Femur (tissue), 1 donor: ENCODE data around the gene PPP1R11.
"Not testable (repeated sequence)": the region's sequence is repeated elsewhere in the genome, so short reads cannot be mapped to it uniquely, and the experiment has no call there.

Source experiments
- DNase-seq: peaks from one replicate; pipeline ENCODE4 v3.0.0-alpha.2; 2017

Gene PPP1R11

GRCh38 chr6:30100154-30100553 is 33.2 kb downstream of the PPP1R11 start:
- no peak for DNase-seq

GRCh38 chr6:30100585-30101443 is 33.8 kb downstream of the PPP1R11 start:
- no peak for DNase-seq

DNA sequence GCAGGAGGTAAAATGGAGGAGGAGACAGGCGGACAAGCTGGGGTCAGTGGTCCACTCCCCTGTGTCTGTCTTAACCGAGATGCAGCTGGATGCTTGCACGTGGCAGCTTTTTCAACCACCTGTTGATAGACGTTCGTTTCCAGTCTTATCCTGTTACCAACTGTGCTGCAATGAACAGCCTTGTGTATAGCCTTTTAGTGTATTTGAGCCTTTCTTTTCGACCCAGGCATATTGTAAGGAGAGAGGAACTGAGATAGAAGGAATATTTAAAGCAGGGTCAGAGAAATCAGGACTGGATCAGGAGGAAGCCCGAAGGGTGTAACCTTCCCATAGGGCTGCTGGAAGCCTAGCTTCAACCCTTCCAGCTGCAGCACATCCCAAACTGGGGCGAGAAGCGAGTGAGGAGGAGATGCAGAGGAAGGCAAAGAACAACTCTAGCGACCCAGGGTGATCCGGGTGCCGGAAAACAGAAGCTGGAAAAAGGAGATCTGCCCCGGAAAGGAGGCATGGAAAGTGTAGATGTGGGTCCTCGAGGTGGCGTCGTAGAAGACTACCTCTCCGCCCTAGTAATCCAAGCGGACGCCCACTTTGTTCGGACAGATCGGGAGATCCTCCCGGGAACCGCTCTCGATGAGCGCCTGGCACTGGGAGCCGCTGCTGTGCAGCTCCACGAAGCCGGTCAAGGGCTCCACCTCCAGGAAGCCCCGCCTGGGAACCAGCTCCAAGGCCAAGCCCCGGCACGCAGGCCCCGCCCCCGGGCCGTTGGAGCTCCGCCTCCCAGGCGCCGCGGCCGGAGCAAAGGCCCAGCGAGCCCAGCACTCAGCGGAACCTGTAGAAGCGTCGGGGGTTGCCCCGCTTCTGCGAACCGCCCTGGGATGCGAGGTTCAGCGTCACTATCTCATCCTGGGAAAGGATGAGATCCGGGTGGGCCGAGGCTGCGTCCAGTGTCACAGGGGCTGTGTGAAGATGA is 34.7 kb downstream of the PPP1R11 start:
- DNase-seq: peak; percentile 90

GRCh38 chr6:30102414-30102969 is 35.5 kb downstream of the PPP1R11 start:
- DNase-seq: no peak

DNA sequence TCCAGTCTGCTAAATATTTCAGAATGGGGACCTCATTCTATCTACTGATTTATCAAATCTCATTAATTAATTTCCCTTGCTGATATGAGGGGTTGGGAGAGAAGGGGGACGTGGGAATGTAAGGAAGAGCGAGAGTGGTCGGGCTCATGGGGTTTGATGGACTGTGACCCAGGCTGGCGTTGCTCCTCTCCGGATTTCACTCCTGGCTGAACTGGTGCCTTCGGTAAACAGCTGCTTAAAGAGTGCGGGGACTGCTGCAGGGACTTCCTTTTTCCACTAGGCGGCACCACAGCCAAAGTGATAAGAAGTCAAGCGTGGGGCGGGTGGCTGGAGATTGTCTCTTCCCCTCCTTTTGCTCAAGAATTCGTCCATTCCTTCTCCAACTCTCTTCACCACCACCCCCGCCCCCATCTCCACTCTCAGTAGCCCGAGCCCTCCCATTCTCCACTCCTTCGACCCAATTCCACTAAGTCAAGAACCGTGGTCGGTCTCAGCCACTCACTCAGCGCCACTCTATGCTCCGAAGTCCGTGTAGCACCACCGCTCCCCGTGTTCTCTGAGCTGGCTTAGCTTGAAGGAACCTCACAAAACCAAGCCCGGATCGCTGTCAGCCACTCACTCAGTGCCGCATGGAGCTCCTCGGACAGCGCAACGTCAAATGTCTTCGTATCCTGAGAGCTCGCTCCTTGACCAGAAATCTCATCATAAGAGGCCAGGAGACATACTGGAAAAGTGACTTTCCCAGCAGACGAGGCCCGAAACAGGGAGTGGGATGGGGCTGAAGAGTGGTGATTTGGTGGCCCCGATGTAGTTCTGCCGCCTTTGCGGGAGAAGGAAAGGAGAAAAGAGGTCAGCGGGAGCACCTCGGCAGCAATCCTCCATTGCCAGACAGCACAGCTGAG is 36.2 kb downstream of the PPP1R11 start:
- DNase-seq: peak; percentile 85

DNA sequence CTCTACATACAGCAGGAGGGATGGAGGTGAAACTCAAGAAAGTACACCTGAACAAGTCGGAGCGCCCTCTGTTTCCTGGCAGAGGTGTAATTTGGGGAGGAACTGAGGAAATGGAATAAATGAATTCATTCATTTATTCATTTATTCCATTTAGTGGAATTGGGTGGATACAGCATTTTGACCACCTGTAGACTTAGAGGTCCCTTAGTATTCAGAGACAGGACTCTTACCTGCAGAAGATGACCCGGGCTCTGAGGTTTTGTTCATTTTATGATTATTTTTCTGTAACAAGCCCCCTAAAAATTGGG is 36.8 kb downstream of the PPP1R11 start:
- DNase-seq: no peak

DNA sequence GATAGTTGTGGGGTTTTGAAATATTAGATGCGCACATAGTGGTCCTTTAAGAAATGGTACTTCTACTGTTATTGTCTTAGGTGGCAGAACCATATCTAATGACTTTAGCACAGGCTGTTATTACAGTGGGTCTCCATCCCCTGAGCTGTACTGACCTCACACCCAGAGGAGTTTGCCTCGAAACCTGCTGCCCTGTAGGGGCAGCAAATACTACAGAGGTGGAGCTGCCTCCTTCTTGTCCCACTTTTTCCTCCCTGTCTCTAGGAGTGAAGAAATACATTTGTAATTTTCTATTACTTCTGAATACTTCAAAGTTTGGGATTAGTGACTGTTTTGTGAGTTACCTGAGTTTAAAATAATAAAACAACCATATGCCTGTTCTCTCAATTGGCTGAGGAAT is 37.7 kb downstream of the PPP1R11 start:
- no peak for DNase-seq

GRCh38 chr6:30111266-30111856 is 44.4 kb downstream of the PPP1R11 start:
- DNase-seq: no peak

GRCh38 chr6:30112402-30112994 is 45.5 kb downstream of the PPP1R11 start:
- DNase-seq: no peak

DNA sequence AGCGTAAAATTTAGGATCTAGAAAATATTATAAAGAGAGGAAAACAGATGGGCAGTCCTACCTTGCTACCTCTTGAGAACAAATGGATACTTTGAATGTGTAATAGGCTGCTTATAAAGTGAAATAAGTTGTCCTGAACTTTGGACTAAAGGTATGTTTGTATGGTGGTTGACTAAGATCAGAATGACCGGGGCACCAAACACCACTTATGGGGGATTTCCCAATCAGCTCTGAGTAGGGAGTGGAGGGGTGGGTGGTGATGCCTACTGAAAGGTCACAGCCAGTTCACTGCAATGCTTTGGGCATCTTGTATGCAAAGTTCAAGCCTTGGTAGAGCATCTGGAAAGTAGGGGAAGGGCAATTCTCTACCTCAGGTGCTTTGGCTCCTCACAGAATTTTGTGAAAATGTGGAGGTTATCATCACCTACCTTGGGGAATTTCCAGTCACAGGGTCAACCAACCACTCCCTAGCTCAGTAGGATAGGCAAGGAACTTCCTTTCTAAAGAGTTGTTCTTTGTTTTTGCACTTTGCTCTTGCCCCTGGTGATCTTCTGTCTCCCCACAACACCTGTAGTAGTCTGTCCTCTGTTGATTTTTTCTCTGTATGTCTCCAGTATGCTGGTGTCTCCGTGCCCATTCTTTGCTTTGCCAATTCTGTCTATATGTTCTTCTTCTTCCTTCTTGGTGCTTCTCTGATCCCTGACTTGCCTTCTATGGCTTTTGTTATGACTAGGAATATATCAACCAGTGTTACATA is 46.2 kb downstream of the PPP1R11 start, which contains the start of gene TRIM31:
Gene TRIM31 (minus strand): TSS at position 88 of the 757 bp plus-strand sequence. CDS start 285 bp downstream, outside the sequence.
- DNase-seq: no peak

DNA sequence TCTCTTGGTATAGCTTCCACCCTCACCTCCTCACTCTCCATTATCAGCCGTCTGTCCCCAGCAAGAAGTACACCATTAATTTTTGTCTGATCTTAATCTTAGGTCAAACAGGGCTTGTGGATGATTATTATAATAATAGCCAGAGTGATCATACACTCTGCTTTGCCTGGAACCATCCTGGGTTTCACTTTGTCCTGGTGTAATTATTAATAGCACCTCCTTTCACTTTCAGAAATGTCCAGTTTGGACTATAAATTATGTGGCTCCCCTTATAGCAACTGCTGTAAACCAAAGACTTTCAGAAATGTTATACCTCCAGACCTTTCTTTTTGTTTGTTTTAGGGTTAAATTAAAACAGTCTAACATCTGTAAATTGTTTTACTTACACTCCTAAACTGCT is 46.8 kb downstream of the PPP1R11 start:
- DNase-seq: no peak

DNA sequence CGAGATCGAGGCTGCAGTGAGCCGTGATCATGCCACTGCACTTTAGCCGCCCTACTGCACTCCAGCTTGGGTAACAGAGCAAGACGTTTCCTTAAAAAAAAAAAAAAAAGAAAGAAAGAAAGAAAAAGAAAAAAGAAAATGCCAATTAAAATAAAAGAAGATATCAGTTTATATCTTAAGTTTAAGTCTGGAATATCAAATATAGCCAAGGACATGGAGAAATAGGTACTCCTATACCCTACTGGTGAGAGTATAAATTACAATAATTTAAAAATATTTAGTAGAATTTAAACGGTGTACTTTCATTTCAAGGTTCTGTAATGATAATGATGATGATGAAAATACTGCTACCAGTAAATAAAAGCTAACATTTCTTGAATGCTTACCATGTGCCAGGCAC is 49.7 kb downstream of the PPP1R11 start:
- no peak for DNase-seq

GRCh38 chr6:30118691-30119090 is 51.7 kb downstream of the PPP1R11 start:
- not testable (repeated sequence) for DNase-seq
